Measurements from ENCODE around the gene TRANK1. TPM values are rescaled to one million over a fixed set of nuclear protein-coding genes. Genes with fewer than 3 reads are reported as not detected.

Gene TRANK1
- total RNA-seq, 1 experiment from 2014 or later = 6.3 TPM

- no TSS peak for BruUV-seq (replicated peaks)
- intact Hi-C loops (cut with micrococcal nuclease; ENCODE audit: unreplicated experiment) = no loop called here
- Histone ChIP-seq H3K36me3 (ENCODE audit: insufficient read depth, low read length, poor library complexity, severe bottlenecking) (no peaks in the 10 kb centered on the region), H3K9me3 (ENCODE audit: low read depth, low read length, poor library complexity, severe bottlenecking) (no peaks in the 10 kb centered on the region), H3K4me1 (ENCODE audit: insufficient read depth, low read length, poor library complexity, severe bottlenecking) (no peaks in the 10 kb centered on the region), H3K4me3 (ENCODE audit: low read depth, low read length, poor library complexity, severe bottlenecking) (no peak overlapping the region), H3K27ac (ENCODE audit: low read depth, low read length, poor library complexity, severe bottlenecking) (no peak overlapping the region), H3K27me3 (replicated peaks; ENCODE audit: insufficient read depth, low read depth, low read length, poor library complexity) (no peaks in the 10 kb centered on the region)
- ChIA-PET CTCF (no interaction called here), POLR2A (ENCODE audit: low non-redundant PET) (no interaction called here)
- no peak for DNase-seq (ENCODE audit: low spot score)
- TF ChIP-seq CTCF (conservative IDR thresholded peaks at IDR 0.05; ENCODE audit: low read depth, low read length) = no peak
- no peak for TF ChIP-seq EZH2 (IDR thresholded peaks at IDR 0.05; ENCODE audit: borderline replicate concordance, low read depth, low read length, poor library complexity, severe bottlenecking)
Measured at GRCh38 chr3:36811768-36812167, 133.1 kb downstream of the TRANK1 start.

GRCh38 chr3:36804295-36805055 lies 140.4 kb downstream of the TRANK1 start:
- TF ChIP-seq CTCF (conservative IDR thresholded peaks at IDR 0.05; ENCODE audit: low read depth, low read length) = no peak
- no peak for TF ChIP-seq EZH2 (IDR thresholded peaks at IDR 0.05; ENCODE audit: borderline replicate concordance, low read depth, low read length, poor library complexity, severe bottlenecking)
- CTCF ChIA-PET = no interaction called here
- H3K9me3 ChIP-seq (ENCODE audit: low read depth, low read length, poor library complexity, severe bottlenecking) = peaks cover 10% of the 10 kb centered on the region
- peak; percentile 62 for DNase-seq (ENCODE audit: low spot score)
- no peak overlapping the region for H3K4me3 ChIP-seq (ENCODE audit: low read depth, low read length, poor library complexity, severe bottlenecking)
- no peak overlapping the region for H3K27ac ChIP-seq (ENCODE audit: low read depth, low read length, poor library complexity, severe bottlenecking)
- no peaks in the 10 kb centered on the region for H3K27me3 ChIP-seq (replicated peaks; ENCODE audit: insufficient read depth, low read depth, low read length, poor library complexity)
- POLR2A ChIA-PET (ENCODE audit: low non-redundant PET) = no interaction called here
- H3K36me3 ChIP-seq (ENCODE audit: insufficient read depth, low read length, poor library complexity, severe bottlenecking) = no peaks in the 10 kb centered on the region
- intact Hi-C loops (cut with micrococcal nuclease; ENCODE audit: unreplicated experiment) = no loop called here
- H3K4me1 ChIP-seq (ENCODE audit: insufficient read depth, low read length, poor library complexity, severe bottlenecking) = no peaks in the 10 kb centered on the region
- no TSS peak for BruUV-seq (replicated peaks)

- no peak for TF ChIP-seq CTCF (conservative IDR thresholded peaks at IDR 0.05; ENCODE audit: low read depth, low read length)
- no peak for TF ChIP-seq EZH2 (IDR thresholded peaks at IDR 0.05; ENCODE audit: borderline replicate concordance, low read depth, low read length, poor library complexity, severe bottlenecking)
- ChIA-PET CTCF (no interaction called here), POLR2A (ENCODE audit: low non-redundant PET) (interaction anchor here (0.5 to 0.6 kb wide), 2 partner anchors 11 to 248 kb away, joined by 3 read pairs; no protein-coding TSS in a partner anchor)
- Histone ChIP-seq H3K4me3 (ENCODE audit: low read depth, low read length, poor library complexity, severe bottlenecking) (no peak overlapping the region), H3K4me1 (ENCODE audit: insufficient read depth, low read length, poor library complexity, severe bottlenecking) (no peaks in the 10 kb centered on the region), H3K9me3 (ENCODE audit: low read depth, low read length, poor library complexity, severe bottlenecking) (peaks cover 10% of the 10 kb centered on the region), H3K36me3 (ENCODE audit: insufficient read depth, low read length, poor library complexity, severe bottlenecking) (no peaks in the 10 kb centered on the region), H3K27ac (ENCODE audit: low read depth, low read length, poor library complexity, severe bottlenecking) (no peak overlapping the region), H3K27me3 (replicated peaks; ENCODE audit: insufficient read depth, low read depth, low read length, poor library complexity) (no peaks in the 10 kb centered on the region)
- DNase-seq (ENCODE audit: low spot score) = no peak
- BruUV-seq (replicated peaks) = no TSS peak
- intact Hi-C loops (cut with micrococcal nuclease; ENCODE audit: unreplicated experiment) = no loop called here
Measured at GRCh38 chr3:36803091-36803791, 141.6 kb downstream of the TRANK1 start.
